Measurements from ENCODE around the gene APRT. TPM values are rescaled to one million over a fixed set of nuclear protein-coding genes. Genes with fewer than 3 reads are reported as not detected.
"Not testable (repeated sequence)": the region's sequence is repeated elsewhere in the genome, so short reads cannot be mapped to it uniquely, and the experiment has no call there.

Gene APRT
- total RNA-seq, 1 donor from 2014 or later, result 85.2 TPM

DNA sequence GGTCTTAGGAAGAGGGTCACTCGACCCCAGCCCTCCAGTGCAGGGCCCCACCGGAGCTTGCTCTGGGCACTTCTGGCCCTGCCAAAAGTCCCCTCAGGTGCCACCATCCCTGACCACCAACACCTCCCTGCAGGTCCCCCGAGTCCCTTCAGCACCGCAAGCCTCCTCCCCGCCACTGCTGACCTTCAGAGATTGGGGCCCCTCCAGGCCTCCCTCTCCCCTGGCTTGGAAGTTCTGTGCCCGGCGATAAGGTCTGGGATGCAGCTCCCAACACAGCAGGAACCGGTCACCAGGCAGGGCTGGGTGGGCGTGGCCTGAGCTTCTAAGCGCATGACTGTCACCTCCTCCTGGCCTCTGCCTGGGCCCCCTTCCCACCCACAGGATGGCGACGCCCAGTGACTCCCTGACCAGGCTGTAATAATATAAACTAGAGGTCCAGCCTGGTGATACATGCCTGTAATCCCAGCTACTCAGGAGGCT is 37.9 kb downstream of the APRT start:
- ATAC-seq (peak; percentile 65), DNase-seq (peak; percentile 88)
- Histone ChIP-seq H3K27ac (peak overlapping the region; percentile 80), H3K27me3 (no peaks in the 10 kb centered on the region), H3K4me1 (peaks cover 68% of the 10 kb centered on the region), H3K9me3 (no peaks in the 10 kb centered on the region), H3K36me3 (no peaks in the 10 kb centered on the region), H3K4me3 (no peak overlapping the region)
- intact Hi-C loops (cut with DNase I), result no loop called here
- TF ChIP-seq, protein P1, sequence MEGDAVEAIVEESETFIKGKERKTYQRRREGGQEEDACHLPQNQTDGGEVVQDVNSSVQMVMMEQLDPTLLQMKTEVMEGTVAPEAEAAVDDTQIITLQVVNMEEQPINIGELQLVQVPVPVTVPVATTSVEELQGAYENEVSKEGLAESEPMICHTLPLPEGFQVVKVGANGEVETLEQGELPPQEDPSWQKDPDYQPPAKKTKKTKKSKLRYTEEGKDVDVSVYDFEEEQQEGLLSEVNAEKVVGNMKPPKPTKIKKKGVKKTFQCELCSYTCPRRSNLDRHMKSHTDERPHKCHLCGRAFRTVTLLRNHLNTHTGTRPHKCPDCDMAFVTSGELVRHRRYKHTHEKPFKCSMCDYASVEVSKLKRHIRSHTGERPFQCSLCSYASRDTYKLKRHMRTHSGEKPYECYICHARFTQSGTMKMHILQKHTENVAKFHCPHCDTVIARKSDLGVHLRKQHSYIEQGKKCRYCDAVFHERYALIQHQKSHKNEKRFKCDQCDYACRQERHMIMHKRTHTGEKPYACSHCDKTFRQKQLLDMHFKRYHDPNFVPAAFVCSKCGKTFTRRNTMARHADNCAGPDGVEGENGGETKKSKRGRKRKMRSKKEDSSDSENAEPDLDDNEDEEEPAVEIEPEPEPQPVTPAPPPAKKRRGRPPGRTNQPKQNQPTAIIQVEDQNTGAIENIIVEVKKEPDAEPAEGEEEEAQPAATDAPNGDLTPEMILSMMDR (IDR thresholded peaks at IDR 0.05), result no peak

DNA sequence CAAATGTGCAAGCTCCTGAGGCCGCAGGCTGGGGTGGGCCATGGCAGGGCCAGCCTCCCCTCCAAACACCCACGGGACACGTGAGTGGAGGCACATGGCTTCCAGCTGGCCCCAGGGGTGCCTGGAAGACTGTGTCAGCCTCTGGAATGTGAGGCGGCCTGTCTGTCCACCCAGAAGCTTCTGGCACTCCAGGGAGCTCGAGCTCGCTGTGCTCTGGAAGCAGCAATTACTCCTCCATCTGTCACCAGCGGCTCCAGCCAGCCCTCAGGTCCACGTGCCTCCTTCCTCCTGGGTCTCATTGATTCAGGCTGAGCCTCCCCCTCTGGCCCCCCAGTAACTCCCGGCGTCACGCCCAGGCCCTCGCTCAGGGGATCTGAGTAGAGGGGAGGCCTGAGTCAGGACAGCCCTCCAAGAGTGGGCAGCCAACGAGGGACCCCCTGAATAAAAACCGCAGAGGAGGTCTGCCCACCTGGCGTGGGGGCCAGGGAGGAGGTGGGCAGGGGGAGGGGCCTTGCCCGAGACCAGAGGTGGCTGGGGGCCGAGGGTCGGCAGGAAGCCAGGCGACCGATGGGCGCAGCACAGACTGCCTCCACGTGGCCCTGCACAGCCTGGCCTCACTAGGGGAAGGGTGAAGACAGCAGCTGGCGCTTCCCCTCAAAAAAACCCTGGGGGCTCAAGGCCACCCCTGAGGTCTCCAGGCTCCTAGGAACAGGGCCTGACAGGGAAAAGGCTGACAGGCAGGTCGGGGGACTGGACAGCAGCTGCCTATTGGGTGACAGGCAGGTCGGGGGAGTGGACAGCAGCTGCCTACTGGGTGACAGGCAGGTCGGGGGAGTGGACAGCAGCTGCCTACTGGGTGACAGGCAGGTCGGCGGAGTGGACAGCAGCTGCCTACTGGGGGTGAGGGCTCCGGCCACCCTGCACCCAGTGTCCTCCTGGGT is 38.6 kb downstream of the APRT start:
- Histone ChIP-seq H3K9me3 (no peaks in the 10 kb centered on the region), H3K4me1 (peaks cover 72% of the 10 kb centered on the region), H3K4me3 (no peak overlapping the region), H3K36me3 (no peaks in the 10 kb centered on the region), H3K27ac (peak overlapping the region; percentile 80), H3K27me3 (no peaks in the 10 kb centered on the region)
- TF ChIP-seq, protein P1 (IDR thresholded peaks at IDR 0.05), result no peak
- no peak for DNase-seq
- ATAC-seq, result peak; percentile 1
- intact Hi-C loops (cut with DNase I), result no loop called here

DNA sequence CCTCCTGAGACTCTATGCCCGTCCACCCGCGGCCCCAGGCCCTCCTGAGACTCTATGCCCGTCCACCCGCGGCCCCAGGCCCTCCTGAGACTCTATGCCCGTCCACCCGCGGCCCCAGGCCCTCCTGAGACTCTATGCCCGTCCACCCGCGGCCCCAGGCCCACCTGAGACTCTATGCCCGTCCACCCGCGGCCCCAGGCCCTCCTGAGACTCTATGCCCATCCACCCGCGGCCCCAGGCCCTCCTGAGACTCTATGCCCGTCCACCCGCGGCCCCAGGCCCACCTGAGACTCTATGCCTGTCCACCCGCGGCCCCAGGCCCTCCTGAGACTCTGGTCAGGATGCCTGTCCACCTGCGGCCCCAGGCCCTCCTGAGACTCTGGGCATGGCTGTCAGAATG is 39.9 kb downstream of the APRT start:
- ATAC-seq; H3K4me3 ChIP-seq; H3K36me3 ChIP-seq; intact Hi-C loops (cut with DNase I); DNase-seq; H3K9me3 ChIP-seq; H3K27me3 ChIP-seq; H3K27ac ChIP-seq: not testable (repeated sequence)
- H3K4me1 ChIP-seq, result peaks cover 84% of the 10 kb centered on the region

DNA sequence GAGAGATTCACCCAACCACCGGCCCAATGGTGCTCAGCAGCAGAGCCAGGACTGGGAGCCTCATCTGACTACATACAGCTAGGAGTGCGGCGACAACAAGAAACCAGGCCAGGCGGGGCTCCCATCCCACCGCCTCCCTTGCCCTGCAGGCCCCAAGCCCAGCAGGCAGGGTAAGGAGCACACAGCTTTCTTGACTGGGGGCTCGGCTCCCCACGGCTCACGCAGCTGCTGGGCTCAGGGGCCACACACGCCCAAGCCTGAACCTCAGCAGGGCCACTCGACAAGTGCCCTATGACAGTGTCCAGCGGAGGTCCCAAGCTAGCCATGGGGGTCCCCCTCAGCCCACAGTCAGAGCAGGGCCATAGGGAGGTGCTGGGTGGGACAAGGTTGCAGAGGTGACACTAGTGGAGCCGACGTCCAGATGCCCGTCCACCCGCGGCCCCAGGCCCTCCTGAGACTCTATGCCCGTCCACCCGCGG is 40.4 kb downstream of the APRT start:
- ATAC-seq, result no peak
- peaks cover 85% of the 10 kb centered on the region for H3K4me1 ChIP-seq
- H3K9me3 ChIP-seq, result no peaks in the 10 kb centered on the region
- TF ChIP-seq, protein P1 (IDR thresholded peaks at IDR 0.05), result no peak
- no peaks in the 10 kb centered on the region for H3K36me3 ChIP-seq
- peak overlapping the region; percentile 80 for H3K27ac ChIP-seq
- no peak for DNase-seq
- peak overlapping the region; percentile 32 for H3K4me3 ChIP-seq
- H3K27me3 ChIP-seq, result no peaks in the 10 kb centered on the region
- intact Hi-C loops (cut with DNase I), result no loop called here

DNA sequence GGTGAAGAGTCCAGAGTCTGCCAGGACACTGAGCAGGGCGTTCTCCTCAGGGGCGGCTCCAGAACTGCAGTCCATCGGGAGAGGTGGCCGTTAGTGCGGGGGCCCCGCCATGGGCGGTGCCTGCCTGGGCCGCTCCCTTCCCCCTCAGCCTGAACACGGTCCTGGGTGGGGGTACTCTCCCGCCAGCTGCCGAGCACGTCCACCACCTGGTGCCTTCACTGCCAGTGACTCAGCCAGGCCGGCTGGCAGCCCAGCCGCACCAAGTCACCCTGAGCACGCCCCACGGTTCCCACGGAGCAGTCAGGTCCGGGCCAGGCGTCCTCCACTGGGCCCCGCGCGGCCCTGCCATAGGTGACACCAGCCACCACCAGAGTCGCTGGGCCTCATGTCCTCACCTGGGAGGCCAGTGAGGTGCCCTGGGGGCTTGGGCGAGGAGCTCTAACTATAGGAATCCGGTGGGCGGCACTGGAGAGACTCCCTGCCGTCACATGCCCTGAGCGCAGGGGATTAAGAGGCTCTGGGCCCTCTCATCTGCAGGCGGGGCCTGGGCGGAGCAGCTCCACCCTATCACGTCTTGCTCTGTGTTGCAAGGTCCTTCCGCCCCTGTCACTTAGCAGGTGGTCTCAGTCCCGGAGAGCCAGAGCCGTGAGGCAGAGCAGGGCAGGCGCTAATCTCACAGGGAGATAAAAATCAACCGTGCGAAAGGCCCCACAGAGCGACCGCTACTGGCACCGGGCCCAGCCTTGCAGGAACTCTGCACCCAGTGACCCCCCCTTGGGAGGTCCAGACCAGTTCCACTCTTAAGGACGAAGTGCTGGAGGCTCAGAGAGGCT is 41.1 kb downstream of the APRT start:
- Histone ChIP-seq H3K27ac (peak overlapping the region; percentile 80), H3K4me1 (peaks cover 89% of the 10 kb centered on the region), H3K36me3 (no peaks in the 10 kb centered on the region), H3K9me3 (no peaks in the 10 kb centered on the region), H3K4me3 (peak overlapping the region; percentile 32), H3K27me3 (no peaks in the 10 kb centered on the region)
- peak; percentile 69 for ATAC-seq
- DNase-seq, result peak; percentile 90
- intact Hi-C loops (cut with DNase I), result no loop called here
- TF ChIP-seq, protein P1 (IDR thresholded peaks at IDR 0.05), result no peak
